ENCODE data around the gene CDK19.

CDK19 gene

DNA sequence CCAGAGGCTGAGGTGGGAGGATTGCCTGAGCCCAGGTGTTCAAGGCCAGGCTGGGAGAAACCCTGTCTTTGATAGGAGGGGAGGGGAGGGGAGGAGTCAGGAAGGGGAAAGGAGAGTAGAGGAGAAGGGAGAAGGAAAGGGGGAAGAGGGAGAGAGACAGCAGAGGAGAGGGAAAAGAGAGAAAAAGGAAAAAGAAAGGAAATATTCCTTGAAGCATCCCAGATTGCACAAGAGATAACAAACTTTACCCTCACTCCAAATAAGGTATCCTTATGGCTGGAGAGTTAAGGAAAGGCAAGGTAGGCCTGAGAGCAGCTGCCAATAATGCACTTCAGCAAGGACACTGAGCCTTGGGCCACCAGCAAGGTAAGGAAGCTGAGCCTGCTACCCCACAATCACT is 172.6 kb downstream of the CDK19 start:
- TF ChIP-seq FOXK2 (IDR thresholded peaks at IDR 0.05) (no peak), ARNT (IDR thresholded peaks at IDR 0.05) (no peak), SUZ12 (IDR thresholded peaks at IDR 0.05) (no peak), ELF4 (IDR thresholded peaks at IDR 0.05) (no peak), NFRKB (IDR thresholded peaks at IDR 0.05) (no peak), LEF1 (IDR thresholded peaks at IDR 0.05; ENCODE audit: borderline replicate concordance) (no peak)
- no peak for DNase-seq (ENCODE audit: extremely low spot score)
- POLR2A ChIA-PET, result no interaction called here

DNA sequence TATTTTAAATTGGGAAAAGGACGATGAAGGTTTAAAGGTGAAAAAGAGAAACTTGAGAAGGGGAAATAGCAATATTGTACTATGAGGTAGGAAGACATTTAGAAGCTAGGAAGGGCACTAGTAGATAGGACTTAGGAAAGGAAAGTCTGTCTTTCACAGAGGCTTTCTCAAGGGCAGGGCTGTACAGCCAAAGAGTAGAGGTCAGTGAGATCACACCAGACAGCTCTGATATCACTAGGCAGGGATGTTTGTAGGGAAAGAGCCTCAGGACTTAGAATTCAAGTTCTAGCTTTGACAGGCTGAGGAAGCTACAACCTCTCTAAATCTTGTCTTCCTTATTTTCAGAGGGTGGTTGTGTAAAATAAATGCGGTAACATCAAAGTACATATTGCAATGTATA is 178.5 kb downstream of the CDK19 start:
- no peak for DNase-seq (ENCODE audit: extremely low spot score)
- POLR2A ChIA-PET, result no interaction called here
- TF ChIP-seq ELF4 (IDR thresholded peaks at IDR 0.05) (no peak), HDGF (IDR thresholded peaks at IDR 0.05; ENCODE audit: borderline replicate concordance) (no peak), FOXM1 (IDR thresholded peaks at IDR 0.05; ENCODE audit: borderline replicate concordance) (no peak), FOXK2 (IDR thresholded peaks at IDR 0.05) (no peak), BHLHE40 (IDR thresholded peaks at IDR 0.05; ENCODE audit: borderline replicate concordance) (no peak), TARDBP (IDR thresholded peaks at IDR 0.05) (no peak), FOXA1 (IDR thresholded peaks at IDR 0.05) (no peak)
- TF ChIP-seq, protein P1, sequence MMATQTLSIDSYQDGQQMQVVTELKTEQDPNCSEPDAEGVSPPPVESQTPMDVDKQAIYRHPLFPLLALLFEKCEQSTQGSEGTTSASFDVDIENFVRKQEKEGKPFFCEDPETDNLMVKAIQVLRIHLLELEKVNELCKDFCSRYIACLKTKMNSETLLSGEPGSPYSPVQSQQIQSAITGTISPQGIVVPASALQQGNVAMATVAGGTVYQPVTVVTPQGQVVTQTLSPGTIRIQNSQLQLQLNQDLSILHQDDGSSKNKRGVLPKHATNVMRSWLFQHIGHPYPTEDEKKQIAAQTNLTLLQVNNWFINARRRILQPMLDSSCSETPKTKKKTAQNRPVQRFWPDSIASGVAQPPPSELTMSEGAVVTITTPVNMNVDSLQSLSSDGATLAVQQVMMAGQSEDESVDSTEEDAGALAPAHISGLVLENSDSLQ (IDR thresholded peaks at IDR 0.05), result no peak
- CTCF ChIA-PET, result no interaction called here

More for the DNA sequence above, 172.6 kb downstream of the CDK19 start:
- CTCF ChIA-PET, result no interaction called here

DNA sequence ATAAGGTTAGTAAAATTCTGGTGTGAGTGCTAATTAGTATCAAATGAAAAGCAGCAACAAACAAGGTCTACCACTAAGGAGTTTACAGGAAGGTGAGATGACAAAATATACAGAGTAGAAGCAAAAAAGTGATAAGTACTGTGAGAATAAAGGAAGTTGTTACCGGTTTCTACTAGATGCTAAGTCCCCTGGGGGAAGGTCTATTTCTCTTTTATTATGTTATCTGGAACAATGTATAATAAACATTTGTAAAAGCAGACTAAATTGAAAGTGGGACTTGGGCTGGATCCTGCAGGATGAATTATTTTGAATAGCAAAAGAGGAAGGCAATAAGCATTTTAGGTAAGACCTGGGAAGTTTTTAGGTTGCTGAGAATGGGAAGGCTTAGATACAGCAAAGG is 180.2 kb downstream of the CDK19 start:
- no peak for TF ChIP-seq TARDBP (IDR thresholded peaks at IDR 0.05)
- no peak for DNase-seq (ENCODE audit: extremely low spot score)

DNA sequence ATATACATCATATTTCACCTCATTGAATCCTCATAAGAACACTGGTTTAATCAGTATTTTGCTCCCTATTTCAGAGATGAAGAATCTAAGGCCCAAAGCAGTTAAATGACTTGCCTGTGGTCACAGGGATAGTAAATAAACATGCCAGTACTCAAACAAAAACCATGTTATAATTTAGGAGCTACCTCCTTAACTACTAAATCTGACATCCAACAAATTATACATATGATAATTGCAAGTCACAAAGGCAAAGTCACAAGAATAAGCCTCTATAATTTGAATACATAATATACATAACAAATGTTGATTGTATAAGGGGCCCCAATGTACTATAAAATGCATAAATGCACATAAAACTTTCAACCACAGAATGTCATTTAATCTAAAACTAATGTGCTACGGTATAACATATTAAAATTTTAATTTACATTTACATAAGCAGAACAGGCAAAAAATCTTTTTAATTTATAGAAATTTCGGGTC is 181.5 kb downstream of the CDK19 start:
- DNase-seq (ENCODE audit: extremely low spot score), result no peak
- CTCF ChIA-PET, result no interaction called here
- TF ChIP-seq ZNF384 (IDR thresholded peaks at IDR 0.05), result no peak
- TF ChIP-seq ELF4 (IDR thresholded peaks at IDR 0.05), result no peak
- no peak for TF ChIP-seq FOXK2 (IDR thresholded peaks at IDR 0.05)
- POLR2A ChIA-PET, result no interaction called here

More for the DNA sequence above, 180.2 kb downstream of the CDK19 start:
- CTCF ChIA-PET, result no interaction called here
- POLR2A ChIA-PET, result no interaction called here

DNA sequence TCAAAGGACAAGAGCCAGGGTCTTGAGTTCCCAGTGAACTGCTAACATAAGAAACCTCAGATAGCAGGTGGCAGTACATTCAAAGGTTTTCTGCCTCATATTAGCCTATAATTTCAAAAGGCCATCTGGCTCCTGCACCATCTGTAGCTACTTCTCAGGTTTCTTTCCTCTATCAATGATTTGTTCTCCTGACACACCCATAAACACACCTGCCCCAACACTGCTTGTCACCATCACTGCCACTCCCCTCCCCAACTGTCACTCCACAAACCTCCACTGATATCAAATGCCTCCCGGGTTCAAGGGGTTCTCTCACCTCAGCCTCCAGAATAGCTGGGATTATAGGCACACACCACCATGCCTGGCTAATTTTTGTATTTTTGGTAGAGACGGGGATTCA is 186.1 kb downstream of the CDK19 start:
- POLR2A ChIA-PET, result no interaction called here
- no peak for TF ChIP-seq FOXM1 (IDR thresholded peaks at IDR 0.05; ENCODE audit: borderline replicate concordance)
- TF ChIP-seq HDGF (IDR thresholded peaks at IDR 0.05; ENCODE audit: borderline replicate concordance), result no peak
- no peak for TF ChIP-seq FOXK2 (IDR thresholded peaks at IDR 0.05)
- TF ChIP-seq ELF4 (IDR thresholded peaks at IDR 0.05), result no peak
- no peak for TF ChIP-seq BHLHE40 (IDR thresholded peaks at IDR 0.05; ENCODE audit: borderline replicate concordance)
- TF ChIP-seq L3MBTL2 (conservative IDR thresholded peaks at IDR 0.05), result no peak
- no peak for TF ChIP-seq ARNT (IDR thresholded peaks at IDR 0.05)
- no peak for TF ChIP-seq LEF1 (IDR thresholded peaks at IDR 0.05; ENCODE audit: borderline replicate concordance)
- TF ChIP-seq, protein P1 (IDR thresholded peaks at IDR 0.05), result no peak
- TF ChIP-seq TARDBP (IDR thresholded peaks at IDR 0.05), result no peak
- no peak for TF ChIP-seq SP1 (IDR thresholded peaks at IDR 0.05)
- no peak for TF ChIP-seq NFRKB (IDR thresholded peaks at IDR 0.05)
- TF ChIP-seq SUZ12 (IDR thresholded peaks at IDR 0.05), result no peak
- no peak for TF ChIP-seq CTBP1 (IDR thresholded peaks at IDR 0.05; ENCODE audit: borderline replicate concordance)
- no peak for TF ChIP-seq FOXA1 (IDR thresholded peaks at IDR 0.05)
- no peak for TF ChIP-seq ZNF384 (IDR thresholded peaks at IDR 0.05)
- no peak for DNase-seq (ENCODE audit: extremely low spot score)
- CTCF ChIA-PET, result no interaction called here

DNA sequence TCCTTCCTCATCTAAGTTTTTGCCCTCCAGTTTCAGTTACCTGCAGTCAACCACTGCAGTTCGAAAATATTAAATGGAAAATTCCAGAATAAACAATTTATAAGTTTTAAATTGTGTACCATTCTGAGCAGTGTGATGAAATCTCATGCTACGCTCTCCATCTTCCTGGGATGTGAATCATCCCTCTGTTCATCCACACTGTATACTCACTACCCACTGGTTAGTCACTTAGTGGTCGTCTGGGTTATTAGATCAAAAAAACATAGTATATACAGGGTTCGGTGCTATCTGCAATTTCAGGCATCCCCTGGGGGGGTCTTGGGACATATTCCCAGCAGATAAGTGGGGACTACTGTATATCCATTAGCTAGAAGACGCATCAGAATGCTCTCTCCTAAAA is 186.9 kb downstream of the CDK19 start:
- ChIA-PET POLR2A (no interaction called here), CTCF (no interaction called here)
- TF ChIP-seq FOXM1 (IDR thresholded peaks at IDR 0.05; ENCODE audit: borderline replicate concordance) (no peak), FOXK2 (IDR thresholded peaks at IDR 0.05) (no peak), ARNT (IDR thresholded peaks at IDR 0.05) (no peak), NFRKB (IDR thresholded peaks at IDR 0.05) (no peak), SP1 (IDR thresholded peaks at IDR 0.05) (no peak), TARDBP (IDR thresholded peaks at IDR 0.05) (no peak), FOXA1 (IDR thresholded peaks at IDR 0.05) (no peak), ZNF384 (IDR thresholded peaks at IDR 0.05) (no peak), BHLHE40 (IDR thresholded peaks at IDR 0.05; ENCODE audit: borderline replicate concordance) (no peak), L3MBTL2 (conservative IDR thresholded peaks at IDR 0.05) (no peak), CTBP1 (IDR thresholded peaks at IDR 0.05; ENCODE audit: borderline replicate concordance) (no peak), ELF4 (IDR thresholded peaks at IDR 0.05) (no peak), HDGF (IDR thresholded peaks at IDR 0.05; ENCODE audit: borderline replicate concordance) (no peak), SUZ12 (IDR thresholded peaks at IDR 0.05) (no peak)
- TF ChIP-seq, protein P1 (IDR thresholded peaks at IDR 0.05), result no peak
- no peak for DNase-seq (ENCODE audit: extremely low spot score)

DNA sequence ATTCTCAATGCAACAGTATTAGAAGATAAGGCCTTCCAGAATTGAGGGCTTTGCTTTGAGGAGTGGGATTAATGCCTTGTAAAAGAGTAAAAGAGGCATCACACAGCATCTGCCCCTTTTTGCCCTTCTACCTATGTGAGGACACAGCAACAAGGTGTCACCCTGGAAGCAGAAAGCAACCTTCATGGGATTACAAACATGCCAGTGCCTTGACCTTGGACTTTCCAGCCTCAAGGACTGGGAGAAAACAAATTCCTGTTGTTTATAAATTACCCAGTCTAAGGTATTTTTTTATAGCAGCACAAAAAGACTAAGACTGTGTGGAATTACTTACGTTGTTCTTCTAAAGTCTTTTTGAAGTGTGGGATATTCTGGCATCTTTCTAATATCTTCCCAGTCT is 188.8 kb downstream of the CDK19 start:
- DNase-seq (ENCODE audit: extremely low spot score), result no peak
- TF ChIP-seq CTBP1 (IDR thresholded peaks at IDR 0.05; ENCODE audit: borderline replicate concordance), result no peak
- ChIA-PET CTCF (no interaction called here), POLR2A (no interaction called here)

All from HEK293T (cell line).